ENCODE data around the gene CDK14.

DNA sequence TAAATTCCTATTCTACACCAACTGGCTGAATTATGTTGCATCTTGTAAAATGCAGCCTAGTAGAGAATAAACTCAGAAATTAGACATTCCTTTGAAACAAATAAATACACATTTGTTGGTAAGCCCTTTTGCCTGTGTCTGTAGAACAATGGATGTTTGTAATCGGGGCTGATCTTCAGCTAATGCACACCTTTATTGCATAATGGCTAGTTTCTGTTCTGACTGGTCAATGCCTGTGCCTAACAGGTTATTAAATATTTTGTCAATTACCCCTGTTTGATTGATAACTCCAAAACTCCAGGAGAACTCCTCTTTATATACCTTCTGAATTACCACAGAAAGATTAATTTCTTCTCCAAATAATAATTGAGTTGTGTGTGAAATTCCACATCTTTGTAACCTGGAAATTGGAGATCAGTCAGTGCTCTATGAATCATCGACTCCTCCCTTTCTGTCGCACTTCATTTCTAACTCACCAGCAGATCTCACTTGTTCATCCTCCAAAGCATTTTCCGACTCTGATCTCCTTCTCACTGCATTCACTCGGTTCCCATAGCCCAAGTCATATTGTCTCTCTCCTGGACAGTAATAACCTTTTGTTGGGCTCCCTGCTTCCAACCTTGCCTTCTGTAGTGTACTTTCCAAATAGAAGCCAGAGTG is 472.1 kb downstream of the CDK14 start:
- no peak for TF ChIP-seq EZH2 (IDR thresholded peaks at IDR 0.05; ENCODE audit: borderline replicate concordance, insufficient read depth, low read depth, low read length, poor library complexity, severe bottlenecking)
- TF ChIP-seq, protein P1, sequence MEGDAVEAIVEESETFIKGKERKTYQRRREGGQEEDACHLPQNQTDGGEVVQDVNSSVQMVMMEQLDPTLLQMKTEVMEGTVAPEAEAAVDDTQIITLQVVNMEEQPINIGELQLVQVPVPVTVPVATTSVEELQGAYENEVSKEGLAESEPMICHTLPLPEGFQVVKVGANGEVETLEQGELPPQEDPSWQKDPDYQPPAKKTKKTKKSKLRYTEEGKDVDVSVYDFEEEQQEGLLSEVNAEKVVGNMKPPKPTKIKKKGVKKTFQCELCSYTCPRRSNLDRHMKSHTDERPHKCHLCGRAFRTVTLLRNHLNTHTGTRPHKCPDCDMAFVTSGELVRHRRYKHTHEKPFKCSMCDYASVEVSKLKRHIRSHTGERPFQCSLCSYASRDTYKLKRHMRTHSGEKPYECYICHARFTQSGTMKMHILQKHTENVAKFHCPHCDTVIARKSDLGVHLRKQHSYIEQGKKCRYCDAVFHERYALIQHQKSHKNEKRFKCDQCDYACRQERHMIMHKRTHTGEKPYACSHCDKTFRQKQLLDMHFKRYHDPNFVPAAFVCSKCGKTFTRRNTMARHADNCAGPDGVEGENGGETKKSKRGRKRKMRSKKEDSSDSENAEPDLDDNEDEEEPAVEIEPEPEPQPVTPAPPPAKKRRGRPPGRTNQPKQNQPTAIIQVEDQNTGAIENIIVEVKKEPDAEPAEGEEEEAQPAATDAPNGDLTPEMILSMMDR (IDR thresholded peaks at IDR 0.05), result no peak
